Measurements from ENCODE around the gene CDK5R2. TPM values are rescaled to one million over a fixed set of nuclear protein-coding genes. Genes with fewer than 3 reads are reported as not detected.

The CDK5R2 gene
- total RNA-seq, 1 donor from 2014 or later: not detected

- intact Hi-C loops (cut with DNase I): no loop called here
- Histone ChIP-seq H3K36me3 (no peaks in the 10 kb centered on the region), H3K9me3 (no peaks in the 10 kb centered on the region), H3K27me3 (ENCODE audit: low read depth) (peaks cover 97% of the 10 kb centered on the region), H3K4me1 (peaks cover 47% of the 10 kb centered on the region), H3K27ac (no peak overlapping the region), H3K4me3 (no peak overlapping the region)
- DNase-seq (no peak), ATAC-seq (no peak)
- TF ChIP-seq, protein P1, sequence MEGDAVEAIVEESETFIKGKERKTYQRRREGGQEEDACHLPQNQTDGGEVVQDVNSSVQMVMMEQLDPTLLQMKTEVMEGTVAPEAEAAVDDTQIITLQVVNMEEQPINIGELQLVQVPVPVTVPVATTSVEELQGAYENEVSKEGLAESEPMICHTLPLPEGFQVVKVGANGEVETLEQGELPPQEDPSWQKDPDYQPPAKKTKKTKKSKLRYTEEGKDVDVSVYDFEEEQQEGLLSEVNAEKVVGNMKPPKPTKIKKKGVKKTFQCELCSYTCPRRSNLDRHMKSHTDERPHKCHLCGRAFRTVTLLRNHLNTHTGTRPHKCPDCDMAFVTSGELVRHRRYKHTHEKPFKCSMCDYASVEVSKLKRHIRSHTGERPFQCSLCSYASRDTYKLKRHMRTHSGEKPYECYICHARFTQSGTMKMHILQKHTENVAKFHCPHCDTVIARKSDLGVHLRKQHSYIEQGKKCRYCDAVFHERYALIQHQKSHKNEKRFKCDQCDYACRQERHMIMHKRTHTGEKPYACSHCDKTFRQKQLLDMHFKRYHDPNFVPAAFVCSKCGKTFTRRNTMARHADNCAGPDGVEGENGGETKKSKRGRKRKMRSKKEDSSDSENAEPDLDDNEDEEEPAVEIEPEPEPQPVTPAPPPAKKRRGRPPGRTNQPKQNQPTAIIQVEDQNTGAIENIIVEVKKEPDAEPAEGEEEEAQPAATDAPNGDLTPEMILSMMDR (IDR thresholded peaks at IDR 0.05): no peak
These were observed 23.9 kb downstream of the CDK5R2 start for GRCh38 chr2:218983263-218983933.

- H3K4me3 ChIP-seq: no peak overlapping the region
- TF ChIP-seq, protein P1 (IDR thresholded peaks at IDR 0.05): no peak
- no peaks in the 10 kb centered on the region for H3K9me3 ChIP-seq
- peaks cover 47% of the 10 kb centered on the region for H3K4me1 ChIP-seq
- peaks cover 97% of the 10 kb centered on the region for H3K27me3 ChIP-seq (ENCODE audit: low read depth)
- DNase-seq (no peak), ATAC-seq (no peak)
- no peak overlapping the region for H3K27ac ChIP-seq
- intact Hi-C loops (cut with DNase I): no loop called here
- H3K36me3 ChIP-seq: no peaks in the 10 kb centered on the region
These were observed 24.4 kb downstream of the CDK5R2 start for GRCh38 chr2:218983934-218984238.

GRCh38 chr2:218984239-218985020 lies 25.0 kb downstream of the CDK5R2 start:
- intact Hi-C loops (cut with DNase I): no loop called here
- Histone ChIP-seq H3K27me3 (ENCODE audit: low read depth) (peaks cover 97% of the 10 kb centered on the region), H3K9me3 (no peaks in the 10 kb centered on the region), H3K36me3 (no peaks in the 10 kb centered on the region), H3K4me3 (peak overlapping the region; percentile 25), H3K27ac (no peak overlapping the region), H3K4me1 (peaks cover 47% of the 10 kb centered on the region)
- TF ChIP-seq, protein P1 (IDR thresholded peaks at IDR 0.05): no peak
- peak in 1 of 2 donors; percentile 8 for ATAC-seq
- DNase-seq: no peak

DNA sequence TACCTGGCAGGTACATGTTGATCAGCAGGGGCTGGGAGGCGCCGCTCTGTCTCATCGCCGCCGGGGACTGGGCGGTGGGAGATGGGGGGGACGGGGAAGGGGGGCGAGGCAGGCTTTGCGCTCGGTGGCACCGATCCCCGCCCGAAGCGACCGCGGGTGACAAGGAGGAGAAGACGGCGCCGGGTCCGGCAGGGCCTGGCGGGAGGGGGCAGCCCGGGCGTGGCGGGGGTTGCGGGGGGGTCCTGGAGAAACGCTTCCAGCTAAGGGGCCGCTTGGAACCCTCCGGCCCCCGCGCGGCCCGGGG lies 25.5 kb downstream of the CDK5R2 start, which contains the start of gene FEV:
FEV (minus strand) TSS at position 164 of the 304 bp plus-strand sequence; CDS start at position 55, 109 bp downstream.
- Histone ChIP-seq H3K27ac (no peak within 1 kb of the TSS), H3K4me3 (peak within 1 kb of the TSS; percentile 25), H3K36me3 (no peaks in the 10 kb centered on the region), H3K27me3 (ENCODE audit: low read depth) (peaks cover 97% of the 10 kb centered on the region), H3K9me3 (no peaks in the 10 kb centered on the region), H3K4me1 (peaks cover 41% of the 10 kb centered on the region)
- ATAC-seq (no peak), DNase-seq (no peak)
- intact Hi-C loops (cut with DNase I): no loop called here
- TF ChIP-seq, protein P1 (IDR thresholded peaks at IDR 0.05): no peak

DNA sequence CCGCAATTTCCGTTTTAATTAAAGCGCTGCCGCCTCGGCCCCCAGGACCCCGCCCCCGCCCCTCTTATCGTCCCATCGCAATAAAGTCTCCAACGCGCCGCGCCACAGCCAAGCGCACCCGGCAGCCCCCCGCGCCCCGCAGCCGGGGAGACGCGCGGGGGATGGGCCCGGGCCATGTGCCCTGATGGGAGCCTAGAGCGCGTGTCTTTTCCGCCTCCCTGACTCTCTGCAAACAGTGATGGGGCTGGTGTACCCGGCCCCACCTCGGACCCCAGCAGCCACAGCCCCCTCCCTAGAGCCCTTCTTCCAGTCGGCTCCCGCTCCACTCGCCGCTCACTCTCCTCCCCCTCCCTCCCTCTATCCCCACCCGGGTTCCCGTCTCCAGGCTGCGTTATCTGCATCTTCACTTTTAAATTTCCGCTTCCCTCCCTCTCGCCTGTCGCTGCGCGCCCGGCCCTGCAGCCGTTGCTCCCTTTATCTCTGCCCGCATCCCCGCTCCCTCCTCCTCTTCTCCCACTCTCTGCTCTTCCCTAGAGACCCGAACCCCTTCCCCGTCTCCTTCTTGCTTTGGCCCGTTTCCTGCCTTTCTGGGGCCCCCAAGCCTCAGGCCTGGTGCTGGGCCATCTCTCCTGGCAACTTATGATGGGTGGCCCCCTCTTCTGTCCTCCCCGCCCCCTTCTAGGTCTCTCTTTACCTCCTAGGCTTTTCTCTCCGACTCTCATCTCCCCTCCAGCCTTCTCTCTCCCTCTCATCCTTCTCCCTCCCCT lies 26.0 kb downstream of the CDK5R2 start:
- intact Hi-C loops (cut with DNase I): no loop called here
- DNase-seq (no peak), ATAC-seq (no peak)
- no peaks in the 10 kb centered on the region for H3K9me3 ChIP-seq
- TF ChIP-seq, protein P1 (IDR thresholded peaks at IDR 0.05): no peak
- H3K4me3 ChIP-seq: peak overlapping the region; percentile 25
- H3K27me3 ChIP-seq (ENCODE audit: low read depth): peaks cover 99% of the 10 kb centered on the region
- H3K36me3 ChIP-seq: no peaks in the 10 kb centered on the region
- peaks cover 39% of the 10 kb centered on the region for H3K4me1 ChIP-seq
- no peak overlapping the region for H3K27ac ChIP-seq

All from lower lobe of right lung (tissue), 2 donors.